K562 (cell line): Measurements from ENCODE around the gene SMURF1. TPM values are rescaled to one million over a fixed set of nuclear protein-coding genes. Genes with fewer than 3 reads are reported as not detected.

Experiments
- ATAC-seq: fragments of 200-7000 bp; cut with Tn5 transposase; 3 replicates; pipeline ENCODE4 v1.9.1; 2020; ENCODE audit warnings: moderate library complexity
- BruUV-seq: library from RNA; stranded (reverse); fragments of 400-500 nt; replicated peaks from 2 replicates; lab custom pipeline; 2021; lab: Mats Ljungman, UMichigan
- CTCF ChIA-PET: fragments of 300-600 bp; formaldehyde crosslinking; extraction: SDS; loops from one replicate; lab custom pipeline; 2021; ENCODE audit warnings: low intra/inter-chr PET ratio; lab: Yijun Ruan, JAX
- POLR2A ChIA-PET: fragments of 300-600, 350-650 bp; sonication (Branson Sonifier 250); formaldehyde crosslinking; extraction: SDS; loops from one replicate; lab custom pipeline; 2021; ENCODE audit warnings: antibody characterized with exemption, inconsistent platforms; lab: Yijun Ruan, JAX
- DNase-seq, 4 experiments: peaks; one replicate each; pipeline versions ENCODE4 v3.0.0 to v3.0.0-alpha.2; 2011 to 2018; ENCODE audit warnings: low spot score in 3 of 4, mixed read lengths in 3 of 4; ENCODE audit errors: extremely low read depth in 1 of 4
- FAIRE-seq: peaks from 2 replicates; lab custom pipeline; 2011; peaks lifted over from hg19 to GRCh38; lab: Jason Lieb, UNC
- H2AFZ ChIP-seq: 2 replicates; pipeline ENCODE4 v1.6.0; 2011; ENCODE audit warnings: low read depth, low read length, control low read depth, inconsistent platforms
- H3K27ac ChIP-seq: fragments of 200-600 bp; 3 replicates; pipeline ENCODE4 v1.8.0; 2011; ENCODE audit warnings: low read depth, mild to moderate bottlenecking, control low read depth, inconsistent platforms, low read length, moderate library complexity, mixed read lengths; ENCODE audit errors: extremely low read depth
- H3K27me3 ChIP-seq, 2 experiments: fragments of 300-600 bp in 1 of 2; 2 replicates in 1 of 2; 3 replicates in 1 of 2; pipeline versions ENCODE4 v1.6.0 to v1.8.0; 2011; ENCODE audit warnings: inconsistent platforms in 2 of 2, low read length in 2 of 2, mild to moderate bottlenecking in 1 of 2, mixed read lengths in 1 of 2, moderate library complexity in 1 of 2; ENCODE audit not compliant: control insufficient read depth in 2 of 2, insufficient read depth in 2 of 2
- H3K36me3 ChIP-seq: fragments of 300-600 bp; 3 replicates; pipeline ENCODE4 v1.8.0; 2011; ENCODE audit warnings: mild to moderate bottlenecking, low read length, inconsistent platforms; ENCODE audit not compliant: control insufficient read depth, insufficient read depth
- H3K4me1 ChIP-seq, 2 experiments: fragments of 200-600 bp in 1 of 2; replicated peaks in 1 of 2; 2 replicates in 1 of 2; 3 replicates in 1 of 2; pipeline versions ENCODE4 v1.5.1 to v1.8.0; 2011; ENCODE audit warnings: inconsistent platforms in 2 of 2, low read length in 2 of 2, mild to moderate bottlenecking in 1 of 2, mixed read lengths in 1 of 2, moderate library complexity in 1 of 2; ENCODE audit not compliant: control insufficient read depth in 2 of 2, insufficient read depth in 2 of 2
- H3K4me2 ChIP-seq: 2 replicates; pipeline ENCODE4 v1.6.1; 2011; ENCODE audit warnings: low read length, control low read depth, inconsistent platforms, mixed read lengths; ENCODE audit not compliant: insufficient read depth
- H3K4me3 ChIP-seq: fragments of 200-600 bp; sonication (generic), shearing (Covaris generic); 2 replicates; pipeline ENCODE4 v1.5.1; 2016; ENCODE audit warnings: control low read depth, inconsistent platforms
- H3K79me2 ChIP-seq: fragments of 200-600 bp; 3 replicates; pipeline ENCODE4 v1.8.0; 2011; ENCODE audit warnings: low read length, inconsistent platforms; ENCODE audit not compliant: control insufficient read depth, insufficient read depth
- H3K9ac ChIP-seq, 2 experiments: 2 replicates each; pipeline versions ENCODE4 v1.6.0 to v1.6.1; 2011; ENCODE audit warnings: low read depth in 2 of 2, low read length in 2 of 2, control low read depth in 1 of 2, inconsistent platforms in 1 of 2, mild to moderate bottlenecking in 1 of 2, mixed read lengths in 1 of 2; ENCODE audit not compliant: insufficient read depth in 1 of 2
- H3K9me1 ChIP-seq: one replicate; pipeline ENCODE4 v1.6.0; 2011; ENCODE audit warnings: inconsistent platforms, mild to moderate bottlenecking, low read length, moderate library complexity; ENCODE audit not compliant: control insufficient read depth, insufficient read depth
- H3K9me3 ChIP-seq: replicated peaks from 2 replicates; pipeline ENCODE4 v1.5.1; 2011; ENCODE audit warnings: low read depth, low read length, inconsistent platforms; ENCODE audit not compliant: control insufficient read depth, insufficient read depth
- H4K20me1 ChIP-seq: replicated peaks from 2 replicates; pipeline ENCODE4 v1.6.1; 2011; ENCODE audit warnings: low read length, inconsistent platforms, mixed read lengths; ENCODE audit not compliant: control insufficient read depth, insufficient read depth
- CBFB ChIP-seq: sonication (generic); formaldehyde crosslinking; IDR thresholded peaks from 2 replicates; pipeline ENCODE4 v1.4.0; 2020; ENCODE audit warnings: mild to moderate bottlenecking, missing genetic modification reagents
- DACH1 ChIP-seq: fragments of 450-650 bp; IDR thresholded peaks from 2 replicates; pipeline ENCODE4 v1.6.1; 2018; ENCODE audit not compliant: partially characterized antibody
- FOXM1 ChIP-seq, 2 experiments: fragments of 450-650 bp in 1 of 2; sonication (generic) in 1 of 2; formaldehyde crosslinking in 1 of 2; IDR thresholded peaks; 2 replicates each; pipeline versions ENCODE4 v1.6.1 to v1.9.0; 2017 to 2022; ENCODE audit warnings: low read depth in 2 of 2, mild to moderate bottlenecking in 2 of 2, missing genetic modification reagents in 1 of 2, moderate library complexity in 1 of 2
- NR2C2 ChIP-seq, 2 experiments: fragments of 200-800 bp in 1 of 2; sonication (Bioruptor generic) in 1 of 2; sonication (generic) in 1 of 2; formaldehyde crosslinking in 1 of 2; IDR thresholded peaks; 2 replicates each; pipeline versions ENCODE4 v1.6.1 to v1.8.0; 2016 to 2022; ENCODE audit warnings: mild to moderate bottlenecking in 1 of 2, missing compliant biosample characterization in 1 of 2, missing genetic modification characterization in 1 of 2, missing genetic modification reagents in 1 of 2
- RFX1 ChIP-seq: fragments of 450-650 bp; IDR thresholded peaks from 2 replicates; pipeline ENCODE4 v1.6.1; 2016; ENCODE audit warnings: mild to moderate bottlenecking, moderate library complexity
- SRSF3 ChIP-seq: fragments of 200-400 bp; formaldehyde crosslinking; IDR thresholded peaks from 2 replicates; pipeline ENCODE4 v1.6.1; 2016; ENCODE audit warnings: mild to moderate bottlenecking, low read length, moderate library complexity; ENCODE audit not compliant: insufficient read depth
- UBTF ChIP-seq, 2 experiments: IDR thresholded peaks; 2 replicates each; pipeline ENCODE4 v1.6.1; 2012; ENCODE audit warnings: improper control_type of control experiment in 2 of 2, low read depth in 2 of 2, low read length in 2 of 2, borderline replicate concordance in 1 of 2
- ZBED1 ChIP-seq: IDR thresholded peaks from 2 replicates; pipeline ENCODE4 v1.6.1; 2014
- ZNF444 ChIP-seq: fragments of 250-450 bp; sonication (Bioruptor Pico); IDR thresholded peaks from 2 replicates; pipeline ENCODE4 v1.4.0; 2020; ENCODE audit warnings: mild to moderate bottlenecking, moderate library complexity
- ZNF696 ChIP-seq: fragments of 250-450 bp; sonication (Bioruptor Pico); conservative IDR thresholded peaks from 2 replicates; pipeline ENCODE4 v1.4.0; 2020; ENCODE audit warnings: mild to moderate bottlenecking, moderate library complexity
- ZNF830 ChIP-seq: fragments of 250-450 bp; sonication (Bioruptor Pico); IDR thresholded peaks from 2 replicates; pipeline ENCODE4 v1.5.0; 2021; ENCODE audit warnings: mild to moderate bottlenecking
- WGBS: fragments of 100-300 bp; shearing (Covaris generic); methylation state at CpG from one replicate; pipeline ENCODE4 v1.1.6; 2016; ENCODE audit warnings: low coverage, mixed read lengths; ENCODE audit not compliant: insufficient coverage; ENCODE audit errors: missing lambda C conversion rate; 5-methylcytosine and 5-hydroxymethylcytosine counted together
- in situ Hi-C: fragments of 300-500 bp; cut with MboI; formaldehyde crosslinking; loops from 4 replicates; pipeline ENCODE4 v1.15.0; 2018; ENCODE audit warnings: inconsistent platforms, mixed read lengths
- intact Hi-C: fragments of 100-400 bp; cut with micrococcal nuclease; formaldehyde crosslinking; loops from 2 replicates; pipeline ENCODE4 v1.14.2; 2022
- polyA plus RNA-seq, 8 experiments: library from polyadenylated mRNA; depleted of rRNA in 4 of 8; stranded (reverse) in 5 of 8; unstranded in 3 of 8; fragments of >200 nt; fragmentation: Nextera tagmentation in 2 of 8; fragmentation: Illumina TruSeq in 1 of 8; extraction: Ambion mirVana in 2 of 8; extraction: Trizol in 1 of 8; gene quantifications; 2 replicates each; pipeline versions ENCODE4 v1.2.1 to v1.2.3, GENCODE V29; 2011 to 2014; ENCODE audit warnings: inconsistent platforms in 1 of 8, missing spikeins in 1 of 8
- total RNA-seq, 7 experiments: library from RNA; depleted of rRNA in 6 of 7; stranded (reverse); fragments of >200 nt in 6 of 7; fragmentation: Illumina TruSeq in 2 of 7; extraction: Trizol in 2 of 7; gene quantifications; 2 replicates each; pipeline versions ENCODE4 v1.2.1 to v1.2.3, GENCODE V29; 2011 to 2021; ENCODE audit warnings: low replicate concordance in 1 of 7

SMURF1 gene
- total and polyA plus RNA-seq, 9 of the 15 experiments (the other 6 are each of a cell fraction or from before 2014, with no cell fraction given) = 1.0 to 20.1 (median 12.6) TPM

DNA sequence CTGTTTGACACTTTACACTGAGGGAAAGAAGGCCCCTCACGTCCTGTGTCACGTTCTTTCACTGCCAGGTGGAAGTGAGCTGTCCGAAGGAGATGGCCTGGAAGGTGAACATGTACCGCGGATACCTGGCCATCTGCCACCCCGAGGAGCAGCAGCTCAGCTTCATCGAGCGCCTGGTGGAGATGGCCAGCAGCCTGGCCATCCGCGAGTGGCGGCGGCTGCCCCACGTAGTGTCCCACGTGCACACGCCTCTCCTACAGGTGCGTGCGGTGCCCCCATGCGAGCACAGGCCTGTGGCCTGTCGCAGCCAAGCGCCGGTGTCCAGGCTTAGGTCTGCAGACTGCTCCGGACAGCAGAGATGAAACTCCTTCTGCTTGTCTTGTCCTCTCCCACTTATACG lies 162.2 kb downstream of the SMURF1 start:
- Histone ChIP-seq H2AFZ (no peak overlapping the region), H3K9ac (peak overlapping the region in 1 of 2 experiments; percentile 31; a peak in 1 of 4 replicates), H3K27me3 (no peaks in the 10 kb centered on the region), H3K79me2 (no peaks in the 10 kb centered on the region), H3K9me1 (no peaks in the 10 kb centered on the region), H3K4me1 (no peaks in the 10 kb centered on the region), H4K20me1 (no peaks in the 10 kb centered on the region), H3K36me3 (peaks cover 99% of the 10 kb centered on the region), H3K9me3 (no peaks in the 10 kb centered on the region), H3K4me3 (no peak overlapping the region), H3K4me2 (no peak overlapping the region), H3K27ac (no peak overlapping the region)
- no peak for TF ChIP-seq UBTF (IDR thresholded peaks at IDR 0.05; ENCODE audit: borderline replicate concordance in 1 of 2, low read depth in 2 of 2, low read length in 2 of 2)
- TF ChIP-seq ZNF696 (CRISPR knock-in tag) = no peak
- WGBS = 98% methylated on average over 22 of the region's 23 CpGs
- no peak for FAIRE-seq
- POLR2A ChIA-PET = no interaction called here
- CTCF ChIA-PET = no interaction called here
- no peak for ATAC-seq
- DNase-seq = no peak
- in situ Hi-C loops = no loop called here
- BruUV-seq = no TSS peak
- intact Hi-C loops = no loop called here

DNA sequence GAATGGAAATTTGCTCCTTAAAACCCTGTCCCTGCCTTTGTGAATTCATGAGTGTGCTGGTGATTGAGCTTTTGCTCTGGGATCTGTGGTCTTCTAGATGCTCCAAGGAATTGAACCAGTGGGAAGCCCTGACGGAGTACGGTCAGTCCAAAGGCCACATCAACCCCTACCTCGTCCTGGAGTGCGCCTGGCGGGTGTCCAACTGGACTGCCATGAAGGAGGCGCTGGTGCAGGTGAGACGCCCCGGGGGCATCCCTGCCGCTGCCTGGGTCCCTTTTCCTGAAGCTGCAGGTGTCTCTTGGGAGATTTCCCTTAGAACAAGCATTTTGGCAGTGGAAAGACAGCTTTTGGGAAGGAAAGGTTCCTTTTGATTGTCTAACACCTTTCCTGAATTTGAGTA lies 165.2 kb downstream of the SMURF1 start:
- Histone ChIP-seq H3K9ac (peak overlapping the region in 1 of 2 experiments; percentile 21; a peak in 1 of 4 replicates), H3K4me2 (no peak overlapping the region), H3K27ac (no peak overlapping the region), H3K36me3 (peaks cover 99% of the 10 kb centered on the region), H3K9me1 (no peaks in the 10 kb centered on the region), H2AFZ (no peak overlapping the region), H3K9me3 (no peaks in the 10 kb centered on the region), H3K79me2 (no peaks in the 10 kb centered on the region), H3K27me3 (no peaks in the 10 kb centered on the region), H3K4me3 (no peak overlapping the region), H3K4me1 (no peaks in the 10 kb centered on the region), H4K20me1 (no peaks in the 10 kb centered on the region)
- 94% methylated on average over 9 of the region's 9 CpGs for WGBS
- ChIA-PET POLR2A (no interaction called here), CTCF (no interaction called here)
- ATAC-seq (no peak), FAIRE-seq (no peak), DNase-seq (no peak)
- in situ Hi-C loops (no loop called here), intact Hi-C loops (no loop called here)
- no TSS peak for BruUV-seq
- TF ChIP-seq CBFB (CRISPR knock-in tag) = no peak
- TF ChIP-seq FOXM1 (IDR thresholded peaks at IDR 0.05; ENCODE audit: low read depth) = no peak
- TF ChIP-seq FOXM1 (CRISPR knock-in tag; IDR thresholded peaks at IDR 0.05; ENCODE audit: low read depth) = no peak
- no peak for TF ChIP-seq ZNF444
- no peak for TF ChIP-seq SRSF3
- TF ChIP-seq ZBED1 = no peak
- no peak for TF ChIP-seq NR2C2 (CRISPR knock-in tag; IDR thresholded peaks at IDR 0.05)
- no peak for TF ChIP-seq NR2C2 (tag; IDR thresholded peaks at IDR 0.05)
- no peak for TF ChIP-seq ZNF830
- TF ChIP-seq RFX1 = no peak
- no peak for TF ChIP-seq DACH1
